GM12878 (cell line): Measurements from ENCODE around the gene TRPC4. TPM values are rescaled to one million over a fixed set of nuclear protein-coding genes. Genes with fewer than 3 reads are reported as not detected.

Experiments
- ATAC-seq: fragments of 200-7000 bp; cut with Tn5 transposase; 3 replicates; pipeline ENCODE4 v1.9.1; 2020; ENCODE audit warnings: mild to moderate bottlenecking, moderate library complexity
- BruUV-seq: library from RNA; stranded (reverse); fragments of 400-500 nt; replicated peaks from 2 replicates; lab custom pipeline; 2021; lab: Mats Ljungman, UMichigan
- CTCF ChIA-PET: fragments of 300-600 bp; sonication (Branson Sonifier 250); formaldehyde crosslinking; extraction: SDS; loops from one replicate; lab custom pipeline; 2021; ENCODE audit warnings: inconsistent platforms; lab: Yijun Ruan, JAX
- POLR2A ChIA-PET: fragments of 350-600 bp; formaldehyde crosslinking; extraction: SDS; loops from one replicate; lab custom pipeline; 2021; ENCODE audit warnings: inconsistent platforms; lab: Charles Lee
- RAD21 ChIA-PET: fragments of 300-600 bp; sonication (Branson Sonifier 250); formaldehyde crosslinking; loops from one replicate; lab custom pipeline; 2023; ENCODE audit warnings: antibody characterized with exemption; ENCODE audit not compliant: unreplicated experiment; lab: Charles Lee
- SMC1A ChIA-PET: fragments of 300-600 bp; sonication (Branson Sonifier 250); formaldehyde crosslinking; loops from one replicate; lab custom pipeline; 2023; ENCODE audit not compliant: unreplicated experiment, uncharacterized antibody; lab: Charles Lee
- DNase-seq: peaks from one replicate; pipeline ENCODE4 v3.0.0-alpha.2; 2011; ENCODE audit warnings: low read depth, low spot score
- FAIRE-seq: peaks from 3 replicates; lab custom pipeline; 2011; peaks lifted over from hg19 to GRCh38; lab: Jason Lieb, UNC
- H2AFZ ChIP-seq: 2 replicates; pipeline ENCODE4 v1.6.0; 2011; ENCODE audit warnings: low read depth, low read length, control low read depth; ENCODE audit not compliant: control insufficient read depth
- H3K27ac ChIP-seq: 2 replicates; pipeline ENCODE4 v1.5.1; 2011; ENCODE audit warnings: control low read depth; ENCODE audit not compliant: control insufficient read depth, insufficient read depth
- H3K27me3 ChIP-seq, 2 experiments: replicated peaks in 1 of 2; 2 replicates each; pipeline versions ENCODE4 v1.6.0 to v1.6.1; 2011; ENCODE audit warnings: low read length in 1 of 2; ENCODE audit not compliant: control insufficient read depth in 2 of 2, insufficient read depth in 2 of 2
- H3K36me3 ChIP-seq, 2 experiments: 2 replicates each; pipeline ENCODE4 v1.5.1; 2011; ENCODE audit warnings: low read length in 1 of 2; ENCODE audit not compliant: control insufficient read depth in 2 of 2, insufficient read depth in 2 of 2
- H3K4me1 ChIP-seq: 2 replicates; pipeline ENCODE4 v1.6.1; 2011; ENCODE audit warnings: mild to moderate bottlenecking, low read length, moderate library complexity, mixed read lengths; ENCODE audit not compliant: control insufficient read depth, insufficient read depth
- H3K4me2 ChIP-seq: 2 replicates; pipeline ENCODE4 v1.6.0; 2011; ENCODE audit warnings: control low read depth; ENCODE audit not compliant: control insufficient read depth, insufficient read depth
- H3K4me3 ChIP-seq: fragments of 200-600 bp; sonication (generic); 2 replicates; pipeline ENCODE4 v1.5.1; 2016
- H3K79me2 ChIP-seq: 2 replicates; pipeline ENCODE4 v1.6.0; 2011; ENCODE audit warnings: low read length; ENCODE audit not compliant: control insufficient read depth, insufficient read depth
- H3K9ac ChIP-seq: 2 replicates; pipeline ENCODE4 v1.8.0; 2011; ENCODE audit warnings: low read length, control low read depth, mixed read lengths; ENCODE audit not compliant: control insufficient read depth, insufficient read depth
- H3K9me3 ChIP-seq: replicated peaks from 3 replicates; pipeline ENCODE4 v1.5.1; 2011; ENCODE audit warnings: mild to moderate bottlenecking, low read length; ENCODE audit not compliant: control insufficient read depth, insufficient read depth
- H4K20me1 ChIP-seq: 2 replicates; pipeline ENCODE4 v1.6.0; 2011; ENCODE audit not compliant: control insufficient read depth, insufficient read depth
- BACH1 ChIP-seq: fragments of 450-650 bp; IDR thresholded peaks from 2 replicates; pipeline ENCODE4 v1.6.1; 2017; ENCODE audit warnings: mild to moderate bottlenecking, borderline replicate concordance
- CEBPZ ChIP-seq: fragments of 150-350 bp; IDR thresholded peaks from 2 replicates; pipeline ENCODE4 v1.6.1; 2016; ENCODE audit warnings: low read depth, low read length
- CHD2 ChIP-seq: IDR thresholded peaks from 2 replicates; pipeline ENCODE4 v1.6.1; 2011; ENCODE audit warnings: low read depth, low read length, improper control_type of control experiment, borderline replicate concordance
- CHD4 ChIP-seq: fragments of 200-600 bp; sonication (generic); IDR thresholded peaks from 2 replicates; pipeline ENCODE4 v1.6.1; 2016; ENCODE audit warnings: mild to moderate bottlenecking
- EGR1 ChIP-seq, 2 experiments: IDR thresholded peaks; 1 replicate in 1 of 2; 2 replicates in 1 of 2; pipeline ENCODE4 v1.6.1; 2011 to 2012; ENCODE audit warnings: low read depth in 2 of 2, low read length in 2 of 2, borderline replicate concordance in 1 of 2, mild to moderate bottlenecking in 1 of 2, moderate library complexity in 1 of 2
- EP300 ChIP-seq, 2 experiments: fragments of 150-350 bp in 1 of 2; IDR thresholded peaks; 2 replicates each; pipeline ENCODE4 v1.6.1; 2011 to 2012; ENCODE audit warnings: low read depth in 2 of 2, low read length in 2 of 2, borderline replicate concordance in 1 of 2, improper control_type of control experiment in 1 of 2, inconsistent platforms in 1 of 2; ENCODE audit not compliant: control insufficient read depth in 1 of 2
- HDAC2 ChIP-seq: fragments of 200-600 bp; sonication (generic); IDR thresholded peaks from 2 replicates; pipeline ENCODE4 v1.6.1; 2017
- JUND ChIP-seq: IDR thresholded peaks from 2 replicates; pipeline ENCODE4 v1.6.1; 2012; ENCODE audit warnings: low read depth, mild to moderate bottlenecking, low read length, improper control_type of control experiment, moderate library complexity
- KLF5 ChIP-seq: fragments of 450-650 bp; IDR thresholded peaks from 2 replicates; pipeline ENCODE4 v1.6.1; 2014; ENCODE audit warnings: mild to moderate bottlenecking; ENCODE audit not compliant: partially characterized antibody
- MEF2B ChIP-seq: fragments of 450-650 bp; IDR thresholded peaks from 2 replicates; pipeline ENCODE4 v1.6.1; 2018; ENCODE audit warnings: mild to moderate bottlenecking, moderate library complexity; ENCODE audit not compliant: partially characterized antibody, poor library complexity, severe bottlenecking
- MXI1 ChIP-seq: fragments of 150-350 bp; IDR thresholded peaks from 2 replicates; pipeline ENCODE4 v1.6.1; 2011; ENCODE audit warnings: low read depth, mild to moderate bottlenecking, inconsistent platforms, low read length, improper control_type of control experiment
- POLR2AphosphoS5 ChIP-seq: IDR thresholded peaks from 2 replicates; pipeline ENCODE4 v1.6.1; 2011; ENCODE audit warnings: mild to moderate bottlenecking, low read length, inconsistent platforms
- RFX5 ChIP-seq: IDR thresholded peaks from 2 replicates; pipeline ENCODE4 v1.6.1; 2011; ENCODE audit warnings: low read depth, low read length, improper control_type of control experiment
- SIX5 ChIP-seq: IDR thresholded peaks from 2 replicates; pipeline ENCODE4 v1.6.1; 2011; ENCODE audit warnings: mild to moderate bottlenecking, low read depth, low read length, moderate library complexity; ENCODE audit not compliant: severe bottlenecking
- SREBF2 ChIP-seq: IDR thresholded peaks from 2 replicates; pipeline ENCODE4 v1.6.1; 2012; ENCODE audit warnings: mild to moderate bottlenecking, low read length
- ZNF217 ChIP-seq: fragments of 450-650 bp; IDR thresholded peaks from 2 replicates; pipeline ENCODE4 v1.6.1; 2017; ENCODE audit warnings: antibody characterized with exemption, mild to moderate bottlenecking
- WGBS: methylation state at CpG from one replicate; pipeline ENCODE4 v1.1.6; 2016; ENCODE audit warnings: low lambda C conversion rate; ENCODE audit not compliant: insufficient replicate concordance, insufficient coverage; ENCODE audit errors: missing lambda C conversion rate; 5-methylcytosine and 5-hydroxymethylcytosine counted together
- in situ Hi-C: fragments of 300-500 bp; cut with MboI; formaldehyde crosslinking; loops from 9 replicates; pipeline ENCODE4 v1.14.3; 2018; ENCODE audit warnings: mixed read lengths
- intact Hi-C: fragments of 100-400 bp; cut with micrococcal nuclease; formaldehyde crosslinking; loops from one replicate; pipeline ENCODE4 v1.14.2; 2022; ENCODE audit not compliant: unreplicated experiment
- polyA plus RNA-seq, 11 experiments: library from polyadenylated mRNA; depleted of rRNA in 4 of 11; unstranded in 6 of 11; stranded (reverse) in 5 of 11; fragments of >200 nt; fragmentation: Nextera tagmentation in 4 of 11; fragmentation: Illumina TruSeq in 1 of 11; extraction: Ambion mirVana in 4 of 11; extraction: Trizol in 1 of 11; gene quantifications; 1 replicate in 1 of 11; 2 replicates in 10 of 11; pipeline versions ENCODE4 v1.2.1 to v1.2.3, GENCODE V29; 2011 to 2016; ENCODE audit warnings: inconsistent platforms in 2 of 11, missing spikeins in 2 of 11, low read depth in 1 of 11
- total RNA-seq, 4 experiments: library from RNA; depleted of rRNA in 3 of 4; stranded (reverse); fragments of >200 nt in 3 of 4; fragmentation: Illumina TruSeq in 1 of 4; extraction: Trizol in 1 of 4; gene quantifications; 2 replicates each; pipeline versions ENCODE4 v1.2.1 to v1.2.3, GENCODE V29; 2013 to 2021
- TF ChIP-seq, protein P1 (sequence below): fragments of 450-650 bp; IDR thresholded peaks from 2 replicates; pipeline ENCODE4 v1.6.1; 2014; ENCODE audit warnings: mild to moderate bottlenecking
- TF ChIP-seq, protein P2 (sequence below): fragments of 150-350 bp; IDR thresholded peaks from 2 replicates; pipeline ENCODE4 v1.6.1; 2014; ENCODE audit warnings: mild to moderate bottlenecking, low read depth, low read length

The TRPC4 gene
- total and polyA plus RNA-seq, 10 of the 15 experiments (the other 5 are each of a cell fraction or from before 2014, with no cell fraction given), result not detected

- no peak for ATAC-seq
- WGBS, result 21% methylated on average over 6 of the region's 6 CpGs
- in situ Hi-C loops, result no loop called here
- Histone ChIP-seq H3K4me2 (no peak within 1 kb of the TSS), H3K27me3 (no peaks in the 10 kb centered on the region), H3K4me3 (no peak within 1 kb of the TSS), H3K79me2 (no peaks in the 10 kb centered on the region), H3K4me1 (no peaks in the 10 kb centered on the region), H3K27ac (no peak within 1 kb of the TSS), H3K9me3 (no peaks in the 10 kb centered on the region), H3K36me3 (no peaks in the 10 kb centered on the region), H3K9ac (no peak within 1 kb of the TSS), H4K20me1 (no peaks in the 10 kb centered on the region), H2AFZ (no peak within 1 kb of the TSS)
- intact Hi-C loops, result no loop called here
- no TSS peak for BruUV-seq
- RAD21 ChIA-PET, result no interaction called here
- TF ChIP-seq SREBF2 (no peak), BACH1 (no peak), POLR2AphosphoS5 (no peak), HDAC2 (no peak), KLF5 (no peak), JUND (no peak), SIX5 (no peak), CHD2 (no peak), ZNF217 (no peak), CEBPZ (no peak), EP300 (IDR thresholded peaks at IDR 0.05; ENCODE audit: borderline replicate concordance in 1 of 2, control insufficient read depth in 1 of 2, low read depth in 2 of 2, low read length in 2 of 2) (no peak), CHD4 (no peak), MEF2B (no peak), RFX5 (no peak), MXI1 (no peak), EGR1 (IDR thresholded peaks at IDR 0.05; ENCODE audit: borderline replicate concordance in 1 of 2, low read depth in 2 of 2, low read length in 2 of 2) (no peak)
- TF ChIP-seq, protein P1, sequence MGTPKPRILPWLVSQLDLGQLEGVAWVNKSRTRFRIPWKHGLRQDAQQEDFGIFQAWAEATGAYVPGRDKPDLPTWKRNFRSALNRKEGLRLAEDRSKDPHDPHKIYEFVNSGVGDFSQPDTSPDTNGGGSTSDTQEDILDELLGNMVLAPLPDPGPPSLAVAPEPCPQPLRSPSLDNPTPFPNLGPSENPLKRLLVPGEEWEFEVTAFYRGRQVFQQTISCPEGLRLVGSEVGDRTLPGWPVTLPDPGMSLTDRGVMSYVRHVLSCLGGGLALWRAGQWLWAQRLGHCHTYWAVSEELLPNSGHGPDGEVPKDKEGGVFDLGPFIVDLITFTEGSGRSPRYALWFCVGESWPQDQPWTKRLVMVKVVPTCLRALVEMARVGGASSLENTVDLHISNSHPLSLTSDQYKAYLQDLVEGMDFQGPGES, result no peak
- TF ChIP-seq, protein P2, sequence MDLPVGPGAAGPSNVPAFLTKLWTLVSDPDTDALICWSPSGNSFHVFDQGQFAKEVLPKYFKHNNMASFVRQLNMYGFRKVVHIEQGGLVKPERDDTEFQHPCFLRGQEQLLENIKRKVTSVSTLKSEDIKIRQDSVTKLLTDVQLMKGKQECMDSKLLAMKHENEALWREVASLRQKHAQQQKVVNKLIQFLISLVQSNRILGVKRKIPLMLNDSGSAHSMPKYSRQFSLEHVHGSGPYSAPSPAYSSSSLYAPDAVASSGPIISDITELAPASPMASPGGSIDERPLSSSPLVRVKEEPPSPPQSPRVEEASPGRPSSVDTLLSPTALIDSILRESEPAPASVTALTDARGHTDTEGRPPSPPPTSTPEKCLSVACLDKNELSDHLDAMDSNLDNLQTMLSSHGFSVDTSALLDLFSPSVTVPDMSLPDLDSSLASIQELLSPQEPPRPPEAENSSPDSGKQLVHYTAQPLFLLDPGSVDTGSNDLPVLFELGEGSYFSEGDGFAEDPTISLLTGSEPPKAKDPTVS, result no peak
- SMC1A ChIA-PET, result interaction anchor here (1.2 kb wide), 1 partner anchor 8 kb away, joined by 3 read pairs; no protein-coding TSS in a partner anchor
- no peak for FAIRE-seq
- DNase-seq, result no peak
- CTCF ChIA-PET, result interaction anchor here (0.7 kb wide), 1 partner anchor 13 kb away, joined by 3 read pairs; no protein-coding TSS in a partner anchor
- POLR2A ChIA-PET, result no interaction called here
Observed at GRCh38 chr13:37598597-37598996, 271.0 kb downstream of the TRPC4 start, which contains the start of gene POSTN. Gene POSTN, minus strand, starts transcription at chr13:37598768. Its CDS starts 42 bp downstream, at chr13:37598726.
